Posterior cingulate gyrus (tissue), 11 donors: ENCODE results near the gene KRT4.

Experiments
- DNase-seq, 10 donors: peaks; one replicate each; pipeline versions ENCODE4 v3.0.0 to v3.0.0-alpha.2; 2020 to 2021; ENCODE audit warnings: mixed read lengths in 3 of 10
- intact Hi-C: fragments of 100-400 bp; cut with DNase I; formaldehyde crosslinking; loops from one replicate; pipeline ENCODE4 v1.15.1; 2023

The KRT4 gene

DNA sequence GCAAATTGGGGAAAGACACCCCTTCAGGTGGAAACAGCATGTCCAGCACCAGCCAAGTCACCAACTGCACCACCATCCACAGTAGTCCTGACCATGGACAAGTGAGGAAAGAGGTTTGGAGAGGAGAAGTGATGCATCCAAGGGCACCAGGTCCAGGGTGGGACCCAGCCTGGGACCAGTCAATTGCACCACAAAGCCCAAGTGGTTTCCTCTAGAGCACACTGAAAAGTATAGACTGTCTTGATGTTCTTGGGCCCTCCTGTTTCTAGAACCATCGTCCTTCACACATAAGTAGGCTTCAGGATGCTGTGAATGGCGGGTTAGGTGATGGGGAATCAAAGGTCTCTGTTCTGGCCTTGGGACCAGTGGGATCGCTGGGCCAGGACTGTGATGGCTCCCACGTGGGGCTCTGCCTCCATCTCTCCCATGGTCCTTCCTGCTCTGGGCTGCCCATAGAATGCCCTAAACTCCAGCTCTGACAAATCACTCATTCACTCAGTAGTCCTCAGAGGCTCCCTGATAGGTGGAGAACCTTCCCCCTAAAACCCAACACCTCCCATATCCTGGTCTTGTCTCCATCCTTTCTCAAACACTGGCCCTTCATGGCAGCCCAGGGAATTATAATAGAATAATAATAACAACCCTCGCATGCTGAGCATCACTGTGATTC, 11.0 kb upstream of the KRT4 start:
- intact Hi-C loops, result no loop called here
- peak in 2 of 10 donors; percentile 45 to 59 for DNase-seq

DNA sequence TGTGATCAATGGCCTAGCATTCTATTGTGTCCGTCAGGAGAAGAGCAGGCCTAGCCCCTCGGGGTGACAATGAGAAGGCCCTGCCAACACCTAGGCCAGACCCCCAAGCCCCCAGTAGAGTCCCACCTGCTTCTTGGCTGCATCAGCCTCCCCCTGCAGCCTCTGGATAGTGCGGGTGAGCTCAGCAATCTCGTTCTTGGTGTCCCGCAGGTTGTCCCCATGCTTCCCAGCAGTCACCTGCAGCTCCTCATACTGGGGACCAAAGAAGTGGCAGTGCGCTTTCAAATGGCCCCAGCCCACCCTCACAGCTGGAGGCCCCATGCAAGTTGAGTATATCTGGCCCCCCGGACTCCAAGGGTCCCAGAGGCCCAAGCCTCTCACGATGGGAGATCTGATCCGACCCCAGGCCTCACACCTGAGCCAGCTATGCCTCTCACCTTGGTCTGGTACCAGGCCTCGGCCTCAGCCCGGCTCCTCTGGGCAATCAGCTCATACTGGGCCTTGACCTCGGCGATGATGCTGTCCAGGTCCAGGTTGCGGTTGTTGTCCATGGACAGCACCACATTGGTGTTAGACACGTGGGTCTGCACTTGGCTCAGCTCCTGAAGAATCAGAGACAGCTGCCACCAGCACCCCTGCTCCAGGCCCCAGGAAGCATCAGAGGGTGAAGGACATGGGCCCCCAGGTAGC, 10.0 kb upstream of the KRT4 start:
- intact Hi-C loops, result no loop called here
- DNase-seq, result peak in 2 of 10 donors; percentile 72 to 74

DNA sequence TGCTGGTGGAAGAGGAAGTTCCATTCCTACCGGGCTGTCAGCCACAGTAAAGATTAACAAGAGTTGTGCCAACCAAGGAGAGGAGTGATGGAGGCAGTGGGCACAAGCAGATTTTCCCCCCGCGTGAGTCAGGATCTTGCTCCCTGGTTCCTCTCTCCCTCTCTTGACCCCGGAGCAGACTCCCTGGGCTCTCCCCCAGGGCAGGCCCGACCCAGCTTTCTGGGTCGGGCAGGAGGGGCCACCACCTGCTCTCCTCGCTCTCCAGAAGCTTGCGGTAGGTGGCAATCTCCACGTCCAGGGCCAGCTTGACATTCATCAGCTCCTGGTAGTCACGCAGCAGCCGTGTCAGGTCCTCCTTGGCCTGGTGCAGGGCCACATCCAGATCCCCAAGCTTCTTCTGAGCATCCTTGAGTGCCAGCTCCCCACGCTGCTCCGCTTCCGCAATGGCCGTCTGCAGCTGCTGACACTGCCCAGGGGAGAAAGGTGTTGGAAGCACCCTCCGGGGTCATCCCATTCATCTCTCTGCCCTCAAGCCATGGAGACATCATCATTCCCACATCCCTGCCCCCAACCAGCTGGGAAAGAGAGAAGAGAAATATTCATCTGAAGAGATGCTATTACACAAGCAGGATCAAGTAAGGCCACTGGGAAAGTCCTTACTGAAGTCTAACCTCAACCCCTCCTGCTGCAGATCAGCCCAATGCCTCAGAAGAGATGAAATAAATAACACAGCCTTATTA, 9.0 kb upstream of the KRT4 start:
- peak in 2 of 10 donors; percentile 70 to 72 for DNase-seq
- intact Hi-C loops, result no loop called here

DNA sequence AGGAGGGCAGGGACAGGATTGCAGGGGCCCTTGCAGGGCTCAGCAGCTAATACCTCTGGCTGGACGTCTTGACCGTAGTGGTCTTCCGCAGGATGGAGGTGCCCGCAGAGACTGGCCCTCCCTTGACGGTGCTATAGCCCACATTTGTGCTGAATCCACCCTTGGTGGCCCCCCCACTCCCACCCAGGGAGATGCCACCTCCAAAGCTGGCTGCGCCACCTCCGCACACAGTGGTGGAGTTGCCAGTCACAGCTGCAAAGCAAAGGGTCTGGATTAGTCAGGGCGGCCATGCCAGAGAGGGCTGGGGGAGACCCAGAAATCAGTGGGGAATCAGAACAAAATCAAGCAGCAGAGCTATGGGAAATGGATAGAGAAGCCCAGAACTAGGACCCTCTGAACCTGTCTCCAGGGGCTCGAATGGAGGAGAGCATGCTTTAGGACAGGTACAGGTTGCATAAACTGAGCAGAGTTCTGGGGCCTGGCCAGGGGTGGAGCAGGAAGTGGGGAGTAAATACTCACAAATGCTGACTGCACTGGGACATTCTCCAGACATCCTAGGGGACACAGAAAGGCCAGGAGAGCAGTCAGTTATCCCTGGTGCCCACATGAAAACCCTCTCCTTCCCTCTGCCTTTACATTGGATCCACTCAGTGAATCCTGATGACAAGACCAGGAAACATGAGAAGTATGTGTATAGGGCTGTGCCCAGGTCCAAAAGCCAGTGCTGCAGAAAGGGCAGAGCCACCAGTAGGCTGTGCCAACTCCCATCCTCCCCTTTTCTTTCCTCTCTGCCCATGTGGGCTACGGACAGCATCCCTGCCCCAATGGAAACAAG, 8.1 kb upstream of the KRT4 start:
- intact Hi-C loops, result no loop called here
- peak in 2 of 10 donors; percentile 26 to 41 for DNase-seq

- intact Hi-C loops, result no loop called here
Measured at GRCh38 chr12:52821071-52821730, 7.3 kb upstream of the KRT4 start.

DNA sequence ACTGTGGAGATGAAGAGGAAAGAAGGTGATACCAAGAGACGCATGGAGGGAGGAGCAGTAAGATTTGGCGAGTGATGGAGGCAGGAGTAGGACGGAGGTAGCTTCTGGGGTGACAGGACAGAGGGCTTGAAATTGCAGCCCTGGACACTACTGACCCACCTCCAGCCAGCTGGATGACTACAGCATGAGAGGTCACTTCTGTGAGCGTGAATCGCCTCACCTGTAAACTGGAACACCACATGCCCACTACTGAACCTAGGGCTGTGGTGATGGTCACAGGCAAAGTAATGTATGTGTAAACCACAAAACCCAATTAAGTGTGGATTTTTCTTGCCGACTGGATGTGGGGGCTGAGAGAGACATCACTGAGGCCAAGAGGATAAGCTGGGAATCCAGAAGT, 6.6 kb upstream of the KRT4 start:
- DNase-seq, result peak in 2 of 10 donors; percentile 5 to 28
- intact Hi-C loops, result no loop called here

More at GRCh38 chr12:52821071-52821730, 7.3 kb upstream of the KRT4 start:
- peak in 2 of 10 donors; percentile 12 to 25 for DNase-seq

- peak in 2 of 10 donors; percentile 7 to 62 for DNase-seq
- intact Hi-C loops, result no loop called here
Measured at GRCh38 chr12:52819731-52820510, 6.0 kb upstream of the KRT4 start.

- intact Hi-C loops, result no loop called here
- peak in 2 of 10 donors; percentile 15 to 20 for DNase-seq
Measured at GRCh38 chr12:52818887-52819420, 5.0 kb upstream of the KRT4 start.

- DNase-seq, result peak in 1 of 10 donors; percentile 52
- intact Hi-C loops, result no loop called here
Measured at GRCh38 chr12:52818388-52818787, 4.5 kb upstream of the KRT4 start.

- peak in 1 of 10 donors; percentile 43 for DNase-seq
- intact Hi-C loops, result no loop called here
Measured at GRCh38 chr12:52817699-52818238, 3.9 kb upstream of the KRT4 start.

DNA sequence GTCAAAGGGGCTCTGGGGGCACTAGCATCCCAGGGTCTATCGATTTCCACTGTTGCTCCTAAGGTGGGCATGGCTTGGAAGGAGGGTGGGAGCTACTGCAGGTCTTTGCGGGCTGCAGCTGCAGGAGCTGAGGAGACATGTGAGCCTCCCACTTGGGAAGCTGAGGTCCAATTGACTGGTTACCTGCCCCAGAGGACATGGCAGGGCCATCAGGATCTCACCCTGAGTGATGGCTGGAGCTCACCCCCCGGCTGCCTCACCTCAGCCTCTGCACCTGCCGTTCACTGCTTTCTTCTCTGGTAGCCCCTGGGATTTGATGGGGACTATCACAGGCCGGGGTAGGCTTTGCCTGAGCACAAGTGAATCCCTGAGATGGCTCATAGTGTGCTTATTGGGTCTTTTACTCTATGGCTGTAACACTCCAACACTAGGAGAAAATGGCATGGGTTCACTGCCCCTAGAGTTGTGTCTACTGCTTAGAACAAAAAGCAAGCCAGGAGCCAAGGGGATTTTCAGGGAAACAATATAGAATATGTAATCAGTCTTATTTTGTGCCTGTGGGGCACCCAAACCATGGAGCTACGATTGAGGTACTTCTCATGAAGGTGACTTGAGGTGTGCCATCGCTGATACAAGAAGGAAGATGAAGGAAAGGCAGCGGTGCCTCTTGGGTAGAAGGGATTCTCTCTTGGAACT, 3.2 kb upstream of the KRT4 start:
- intact Hi-C loops, result no loop called here
- no peak for DNase-seq

GRCh38 chr12:52815676-52816588, 2.0 kb upstream of the KRT4 start:
- intact Hi-C loops, result no loop called here
- peak in 1 of 10 donors; percentile 60 for DNase-seq

GRCh38 chr12:52815161-52815560, 1.2 kb upstream of the KRT4 start:
- DNase-seq, result no peak
- intact Hi-C loops, result no loop called here

- DNase-seq, result peak in 1 of 10 donors; percentile 69
Measured at GRCh38 chr12:52814710-52815155, 817 bp upstream of the KRT4 start.

GRCh38 chr12:52813203-52813819, 605 bp downstream of the KRT4 start:
- peak in 2 of 10 donors; percentile 3 to 38 for DNase-seq
- intact Hi-C loops, result no loop called here

More at GRCh38 chr12:52814710-52815155, 817 bp upstream of the KRT4 start:
- intact Hi-C loops, result no loop called here

DNA sequence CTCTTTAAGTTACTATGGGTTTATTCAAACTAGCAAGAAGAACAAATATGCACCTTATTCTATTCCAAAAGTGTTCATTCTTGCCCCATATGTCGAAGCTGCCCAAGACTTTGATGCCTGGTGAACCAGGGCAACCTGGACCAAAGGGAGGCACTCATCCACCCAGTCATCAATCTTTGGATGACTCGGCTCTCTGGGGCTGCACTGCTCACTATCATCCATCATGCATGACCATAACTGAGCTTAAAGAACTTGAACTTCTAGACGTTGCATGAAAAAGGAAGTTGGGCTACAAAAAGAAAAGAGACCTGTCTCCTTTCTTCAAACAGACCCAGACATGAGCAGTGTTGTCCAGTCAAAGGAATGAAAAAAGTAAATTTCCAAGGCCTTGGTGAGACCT, 1.2 kb downstream of the KRT4 start:
- intact Hi-C loops, result no loop called here
- DNase-seq, result no peak
